ENCODE data around the gene KLHL33. TPM values are rescaled to one million over a fixed set of nuclear protein-coding genes. Genes with fewer than 3 reads are reported as not detected.
A peak's percentile ranks its signal among the peaks of the same experiment; 100 is the strongest.

The KLHL33 gene
- total and polyA plus RNA-seq, 8 donors, result 0.20 to 0.39 (median 0.29) TPM

DNA sequence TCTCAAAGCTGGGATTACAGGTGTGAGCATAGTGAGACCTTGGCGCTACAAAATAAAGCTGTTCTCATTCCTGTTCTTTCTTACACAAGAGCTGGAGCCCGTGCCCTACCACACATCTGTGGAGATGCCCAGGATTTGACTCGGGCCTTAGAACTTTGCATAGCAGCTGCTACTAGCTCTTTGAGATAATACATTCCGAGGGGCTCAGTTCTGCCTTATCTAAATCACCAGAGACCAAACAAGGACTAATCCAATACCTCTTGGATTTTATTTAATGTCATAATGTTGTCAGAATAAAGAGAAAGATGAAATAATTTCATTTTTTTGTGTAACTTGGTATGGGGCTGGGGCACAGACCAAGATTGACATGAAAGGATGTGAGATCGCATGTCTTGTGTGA is 40.8 kb upstream of the KLHL33 start:
- H3K27me3 ChIP-seq, result no peaks in the 10 kb centered on the region
- H3K4me1 ChIP-seq, result peaks cover 15 to 32% of the 10 kb centered on the region in 2 donors
- peaks cover 0 to 76% of the 10 kb centered on the region in 2 donors for H3K36me3 ChIP-seq
- ATAC-seq, result no peak
- intact Hi-C loops (cut with DNase I), result no loop called here
- no peak overlapping the region for H3K4me3 ChIP-seq
- TF ChIP-seq, protein P1, sequence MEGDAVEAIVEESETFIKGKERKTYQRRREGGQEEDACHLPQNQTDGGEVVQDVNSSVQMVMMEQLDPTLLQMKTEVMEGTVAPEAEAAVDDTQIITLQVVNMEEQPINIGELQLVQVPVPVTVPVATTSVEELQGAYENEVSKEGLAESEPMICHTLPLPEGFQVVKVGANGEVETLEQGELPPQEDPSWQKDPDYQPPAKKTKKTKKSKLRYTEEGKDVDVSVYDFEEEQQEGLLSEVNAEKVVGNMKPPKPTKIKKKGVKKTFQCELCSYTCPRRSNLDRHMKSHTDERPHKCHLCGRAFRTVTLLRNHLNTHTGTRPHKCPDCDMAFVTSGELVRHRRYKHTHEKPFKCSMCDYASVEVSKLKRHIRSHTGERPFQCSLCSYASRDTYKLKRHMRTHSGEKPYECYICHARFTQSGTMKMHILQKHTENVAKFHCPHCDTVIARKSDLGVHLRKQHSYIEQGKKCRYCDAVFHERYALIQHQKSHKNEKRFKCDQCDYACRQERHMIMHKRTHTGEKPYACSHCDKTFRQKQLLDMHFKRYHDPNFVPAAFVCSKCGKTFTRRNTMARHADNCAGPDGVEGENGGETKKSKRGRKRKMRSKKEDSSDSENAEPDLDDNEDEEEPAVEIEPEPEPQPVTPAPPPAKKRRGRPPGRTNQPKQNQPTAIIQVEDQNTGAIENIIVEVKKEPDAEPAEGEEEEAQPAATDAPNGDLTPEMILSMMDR (IDR thresholded peaks at IDR 0.05), result no peak
- peak overlapping the region; percentile 57 to 76 for H3K27ac ChIP-seq
- H3K9me3 ChIP-seq, result no peaks in the 10 kb centered on the region
- no peak for DNase-seq

DNA sequence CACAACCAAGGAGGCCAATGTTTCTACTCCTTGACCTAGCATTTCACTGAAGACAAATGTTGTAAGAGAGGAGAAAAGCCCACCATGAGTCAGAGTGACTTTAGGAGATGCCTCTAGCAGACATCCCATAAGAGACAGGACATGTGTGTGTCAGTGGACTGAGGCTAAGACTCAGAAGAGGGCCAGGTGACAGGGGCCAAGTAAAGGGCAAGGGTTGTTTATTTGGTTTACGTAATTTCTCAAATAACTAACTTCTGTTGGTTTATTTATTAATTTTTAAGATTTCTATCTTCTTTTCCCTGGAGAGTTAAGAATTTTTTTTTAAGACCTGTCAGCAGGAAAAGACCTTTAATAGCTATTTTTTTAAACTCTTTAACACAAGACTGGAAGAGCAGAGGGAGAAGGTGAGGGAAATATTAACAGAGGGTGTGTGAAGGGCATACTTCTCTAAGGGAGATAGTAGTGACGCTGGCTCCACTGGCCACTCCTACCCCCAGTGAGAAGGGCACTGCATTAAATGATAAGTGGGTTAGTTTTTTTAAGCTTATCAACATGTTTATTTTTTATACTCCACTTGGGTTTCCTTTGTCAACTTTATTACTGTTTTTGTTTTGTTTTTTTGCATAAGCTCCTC is 36.7 kb upstream of the KLHL33 start:
- no peak overlapping the region for H3K4me3 ChIP-seq
- H3K27me3 ChIP-seq, result no peaks in the 10 kb centered on the region
- intact Hi-C loops (cut with DNase I), result no loop called here
- H3K36me3 ChIP-seq, result peaks cover 0 to 60% of the 10 kb centered on the region in 2 donors
- H3K27ac ChIP-seq, result no peak overlapping the region
- TF ChIP-seq, protein P1 (IDR thresholded peaks at IDR 0.05), result no peak
- H3K9me3 ChIP-seq, result no peaks in the 10 kb centered on the region
- ATAC-seq (no peak), DNase-seq (no peak)
- peaks cover 9 to 53% of the 10 kb centered on the region in 2 donors for H3K4me1 ChIP-seq

DNA sequence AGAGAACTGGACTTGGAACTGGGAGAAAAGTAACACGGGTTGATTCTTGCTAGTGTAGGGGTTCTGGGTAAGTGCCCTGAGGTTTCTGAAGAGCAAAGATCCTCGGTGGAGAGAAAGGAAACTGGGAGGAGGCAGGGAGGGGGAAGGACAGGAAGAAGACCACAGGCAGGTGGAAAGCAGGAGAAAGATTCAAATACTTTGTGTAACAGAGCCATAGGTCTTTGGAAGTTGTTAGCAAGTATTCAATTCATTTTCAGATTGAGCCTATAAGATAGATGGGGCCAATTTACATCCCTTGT is 34.6 kb upstream of the KLHL33 start:
- Histone ChIP-seq H3K9me3 (no peaks in the 10 kb centered on the region), H3K27ac (peak overlapping the region; percentile 83 to 92), H3K4me3 (peak overlapping the region; percentile 61 to 76), H3K27me3 (no peaks in the 10 kb centered on the region), H3K36me3 (peaks cover 0 to 39% of the 10 kb centered on the region in 2 donors), H3K4me1 (peaks cover 0 to 37% of the 10 kb centered on the region in 2 donors)
- ATAC-seq, result no peak
- intact Hi-C loops (cut with DNase I), result no loop called here
- DNase-seq, result no peak
- TF ChIP-seq, protein P1 (IDR thresholded peaks at IDR 0.05), result no peak

DNA sequence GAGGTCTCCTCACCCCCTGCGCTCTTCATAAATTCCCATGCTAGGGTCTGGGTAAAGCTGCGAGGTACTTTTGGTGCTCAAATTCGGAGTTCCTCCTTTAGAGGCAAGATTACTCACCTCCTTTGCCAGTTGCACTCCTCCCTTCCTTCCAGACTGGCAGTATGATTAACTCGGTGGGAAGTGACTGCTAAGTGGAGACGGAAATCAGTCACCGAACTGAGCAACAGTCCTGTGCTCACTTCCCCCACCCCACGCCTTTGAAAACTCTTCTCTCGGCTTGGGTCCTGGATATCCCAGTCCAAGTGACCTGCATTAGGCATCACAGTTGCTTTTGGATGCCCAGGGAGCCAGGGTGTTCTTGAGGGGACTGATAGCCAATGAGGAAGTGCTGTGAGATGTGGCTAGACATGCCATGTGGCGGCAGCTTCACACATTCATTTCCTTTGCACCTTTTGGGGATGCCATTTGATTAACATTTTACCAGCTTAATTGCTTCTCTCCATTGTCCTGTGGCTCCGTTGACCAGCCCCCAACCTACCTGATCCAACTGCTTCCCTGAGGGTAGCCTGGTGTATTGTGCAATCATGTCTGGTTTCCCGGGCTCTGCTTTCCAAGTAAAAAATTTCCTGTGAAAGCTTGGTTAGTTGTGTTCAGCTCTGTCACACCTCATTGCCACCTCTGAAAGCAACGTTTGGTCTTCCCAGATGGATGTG is 34.1 kb upstream of the KLHL33 start:
- peak in 2 of 4 donors; percentile 37 to 54 for DNase-seq

More for the DNA sequence above, 34.1 kb upstream of the KLHL33 start:
- peaks cover 0 to 37% of the 10 kb centered on the region in 2 donors for H3K4me1 ChIP-seq
- peak overlapping the region; percentile 61 to 76 for H3K4me3 ChIP-seq
- H3K36me3 ChIP-seq, result peaks cover 0 to 34% of the 10 kb centered on the region in 2 donors
- peak; percentile 80 for ATAC-seq
- H3K27ac ChIP-seq, result peak overlapping the region; percentile 83 to 92
- H3K9me3 ChIP-seq, result no peaks in the 10 kb centered on the region
- no peaks in the 10 kb centered on the region for H3K27me3 ChIP-seq
- intact Hi-C loops (cut with DNase I), result no loop called here
- TF ChIP-seq, protein P1 (IDR thresholded peaks at IDR 0.05), result no peak

Measured in left lung (tissue), 10 donors.